IMR-90 (cell line): ENCODE results near the gene TSHZ1. TPM values are rescaled to one million over a fixed set of nuclear protein-coding genes. Genes with fewer than 3 reads are reported as not detected.

Experiments
- ATAC-seq: fragments of 200-7000 bp; cut with Tn5 transposase; 2 replicates; pipeline ENCODE4 v1.9.1; 2020; ENCODE audit warnings: low read depth, mild to moderate bottlenecking, moderate library complexity
- BruUV-seq: library from RNA; stranded (reverse); fragments of 400-500 nt; replicated peaks from 2 replicates; lab custom pipeline; 2021; lab: Mats Ljungman, UMichigan
- CTCF ChIA-PET: fragments of 300-600 bp; formaldehyde crosslinking; extraction: SDS; loops from one replicate; lab custom pipeline; 2021; ENCODE audit warnings: antibody characterized with exemption; lab: Yijun Ruan, JAX
- POLR2A ChIA-PET: fragments of 300-600 bp; sonication (Branson Sonifier 250); formaldehyde crosslinking; loops from one replicate; lab custom pipeline; 2022; ENCODE audit warnings: antibody characterized with exemption; ENCODE audit not compliant: unreplicated experiment; lab: Charles Lee
- DNase-seq: peaks from one replicate; pipeline ENCODE4 v3.0.0; 2013
- H2AFZ ChIP-seq: replicated peaks from 2 replicates; pipeline ENCODE3; 2013; ENCODE audit warnings: low read length, mild to moderate bottlenecking; ENCODE audit not compliant: poor library complexity
- H2AK5ac ChIP-seq: 2 replicates; pipeline ENCODE4 v1.6.1; 2013; ENCODE audit warnings: low read depth, low read length, inconsistent platforms
- H2AK9ac ChIP-seq: replicated peaks from 2 replicates; pipeline ENCODE3; 2013; ENCODE audit warnings: mild to moderate bottlenecking, low read depth, low read length, moderate library complexity; ENCODE audit not compliant: poor library complexity
- H2BK120ac ChIP-seq: 2 replicates; pipeline ENCODE4 v1.6.1; 2013; ENCODE audit warnings: low read depth, low read length, inconsistent platforms
- H2BK15ac ChIP-seq: 3 replicates; pipeline ENCODE4 v1.6.1; 2013; ENCODE audit warnings: low read depth, low read length, inconsistent platforms
- H2BK20ac ChIP-seq: 2 replicates; pipeline ENCODE4 v1.6.1; 2013; ENCODE audit warnings: low read depth, mild to moderate bottlenecking, inconsistent platforms, low read length, moderate library complexity
- H2BK5ac ChIP-seq: 2 replicates; pipeline ENCODE4 v1.6.1; 2013; ENCODE audit warnings: mild to moderate bottlenecking, low read depth, low read length, inconsistent platforms; ENCODE audit not compliant: poor library complexity, severe bottlenecking
- H3K14ac ChIP-seq: replicated peaks from 2 replicates; pipeline ENCODE4 v1.6.1; 2013; ENCODE audit warnings: low read depth, low read length, inconsistent platforms
- H3K18ac ChIP-seq: 2 replicates; pipeline ENCODE4 v1.6.1; 2013; ENCODE audit warnings: low read depth, low read length, control low read depth
- H3K23ac ChIP-seq: 2 replicates; pipeline ENCODE4 v1.6.1; 2013; ENCODE audit warnings: low read depth, low read length, inconsistent platforms
- H3K27ac ChIP-seq: 2 replicates; pipeline ENCODE4 v1.5.1; 2013; ENCODE audit warnings: mild to moderate bottlenecking, control low read depth, low read length; ENCODE audit not compliant: insufficient read depth
- H3K27me3 ChIP-seq: 2 replicates; pipeline ENCODE4 v1.6.1; 2013; ENCODE audit warnings: low read length; ENCODE audit not compliant: control insufficient read depth, insufficient read depth
- H3K36me3 ChIP-seq: 2 replicates; pipeline ENCODE4 v1.6.1; 2013; ENCODE audit warnings: low read length, mixed read lengths; ENCODE audit not compliant: control insufficient read depth, insufficient read depth
- H3K4ac ChIP-seq: 2 replicates; pipeline ENCODE4 v1.6.1; 2013; ENCODE audit warnings: low read depth, low read length, inconsistent platforms
- H3K4me1 ChIP-seq: 2 replicates; pipeline ENCODE4 v1.6.1; 2013; ENCODE audit warnings: low read length, mixed read lengths; ENCODE audit not compliant: control insufficient read depth, insufficient read depth
- H3K4me2 ChIP-seq: 2 replicates; pipeline ENCODE4 v1.6.1; 2013; ENCODE audit warnings: low read depth, mild to moderate bottlenecking, control low read depth, low read length, moderate library complexity
- H3K4me3 ChIP-seq: 2 replicates; pipeline ENCODE4 v1.5.1; 2013; ENCODE audit warnings: low read depth, mild to moderate bottlenecking, control low read depth, low read length, moderate library complexity; ENCODE audit not compliant: insufficient read depth
- H3K56ac ChIP-seq: 2 replicates; pipeline ENCODE4 v1.6.1; 2013; ENCODE audit warnings: low read length, inconsistent platforms; ENCODE audit not compliant: insufficient read depth; ENCODE audit errors: extremely low read depth
- H3K79me1 ChIP-seq, 2 experiments: 2 replicates each; pipeline ENCODE4 v1.6.1; 2013; ENCODE audit warnings: low read length in 2 of 2, inconsistent platforms in 1 of 2, low read depth in 1 of 2
- H3K9ac ChIP-seq: 2 replicates; pipeline ENCODE4 v1.6.1; 2013; ENCODE audit warnings: low read depth, low read length, control low read depth
- H3K9me1 ChIP-seq: 2 replicates; pipeline ENCODE4 v1.6.1; 2013; ENCODE audit warnings: low read length, inconsistent platforms; ENCODE audit not compliant: insufficient read depth
- H3K9me3 ChIP-seq: 2 replicates; pipeline ENCODE4 v1.6.1; 2013; ENCODE audit warnings: low read length; ENCODE audit not compliant: control insufficient read depth, insufficient read depth
- H4K20me1 ChIP-seq: 2 replicates; pipeline ENCODE4 v1.6.1; 2013; ENCODE audit warnings: low read length, inconsistent platforms; ENCODE audit not compliant: insufficient read depth
- H4K5ac ChIP-seq: 2 replicates; pipeline ENCODE4 v1.6.1; 2013; ENCODE audit warnings: mild to moderate bottlenecking, low read depth, low read length, control low read depth
- H4K8ac ChIP-seq, 2 experiments: 2 replicates each; pipeline ENCODE4 v1.6.1; 2013; ENCODE audit warnings: low read depth in 2 of 2, low read length in 2 of 2, control low read depth in 1 of 2, inconsistent platforms in 1 of 2
- H4K91ac ChIP-seq: 2 replicates; pipeline ENCODE4 v1.6.1; 2013; ENCODE audit warnings: low read depth, low read length, inconsistent platforms; ENCODE audit not compliant: insufficient read depth
- RCOR1 ChIP-seq: IDR thresholded peaks from 2 replicates; pipeline ENCODE4 v1.6.1; 2012; ENCODE audit warnings: mild to moderate bottlenecking, low read length, improper control_type of control experiment; ENCODE audit not compliant: insufficient replicate concordance
- WGBS, 2 experiments: methylation state at CpG; one replicate each; pipeline versions ENCODE4 v1.1.5 to v1.1.7; 2013; ENCODE audit warnings: missing lambda C conversion rate in 2 of 2; ENCODE audit not compliant: insufficient read length in 1 of 2; ENCODE audit errors: extremely low coverage in 2 of 2; 5-methylcytosine and 5-hydroxymethylcytosine counted together
- dilution Hi-C: fragments of 300-500 bp; cut with HindIII; formaldehyde crosslinking; loops from one replicate; pipeline ENCODE4 v1.14.3; 2018; ENCODE audit warnings: low sequenced_read_pairs; ENCODE audit not compliant: unreplicated experiment
- in situ Hi-C: fragments of 300-500 bp; cut with MboI; formaldehyde crosslinking; loops from 3 replicates; pipeline ENCODE4 v1.14.3; 2019; ENCODE audit warnings: low sequenced_read_pairs, inconsistent platforms, mixed read lengths
- intact Hi-C: fragments of 100-400 bp; cut with micrococcal nuclease; formaldehyde crosslinking; loops from 2 replicates; pipeline ENCODE4 v1.10.0; 2022
- polyA plus RNA-seq, 3 experiments: library from polyadenylated mRNA; depleted of rRNA; stranded (reverse); fragments of >200 nt; gene quantifications; 2 replicates each; pipeline ENCODE4 v1.2.3, GENCODE V29; 2012; ENCODE audit warnings: low replicate concordance in 1 of 3
- total RNA-seq: library from RNA; depleted of rRNA; stranded (reverse); fragments of >200 nt; gene quantifications from 2 replicates; pipeline ENCODE4 v1.2.3, GENCODE V29; 2012

The TSHZ1 gene
- total and polyA plus RNA-seq, 2 of the 4 experiments (the other 2 are of a cell fraction), result 7.1 to 10.0 TPM

DNA sequence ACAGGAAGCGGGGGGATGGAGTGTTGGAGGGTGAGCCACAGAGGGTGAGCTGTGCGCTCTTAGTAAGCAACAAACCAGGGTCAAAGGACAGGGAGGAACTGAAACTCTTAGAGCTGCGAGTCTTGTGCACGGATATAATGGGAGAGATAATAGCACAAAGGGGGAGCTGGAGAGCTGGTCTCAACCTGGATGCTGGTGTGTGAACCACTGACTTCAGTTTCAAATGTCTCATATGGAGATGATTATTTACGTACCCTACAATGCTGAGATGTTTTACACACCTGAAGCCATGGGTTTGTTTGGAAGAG lies 37.5 kb upstream of the TSHZ1 start:
- ATAC-seq (peak; percentile 42; the same call in 1 of the 2 replicates), DNase-seq (peak; percentile 17)
- H4K20me1 ChIP-seq, result no peaks in the 10 kb centered on the region
- no peaks in the 10 kb centered on the region for H3K79me1 ChIP-seq
- no peak overlapping the region for H3K9ac ChIP-seq
- dilution Hi-C loops (no loop called here), in situ Hi-C loops (no loop called here), intact Hi-C loops (no loop called here)
- ChIA-PET CTCF (interaction anchor here (0.5 kb wide), 1 partner anchor 67 kb away, joined by 3 read pairs; no protein-coding TSS in a partner anchor), POLR2A (no interaction called here)
- H2BK20ac ChIP-seq, result no peak overlapping the region
- H4K8ac ChIP-seq, result no peak overlapping the region
- no peak overlapping the region for H4K5ac ChIP-seq
- no peak overlapping the region for H3K14ac ChIP-seq
- no TSS peak for BruUV-seq
- no peak overlapping the region for H3K18ac ChIP-seq
- H3K9me3 ChIP-seq, result no peaks in the 10 kb centered on the region
- no peak overlapping the region for H3K56ac ChIP-seq
- H3K4me3 ChIP-seq, result no peak overlapping the region
- H3K27me3 ChIP-seq, result peaks cover 10% of the 10 kb centered on the region
- H4K91ac ChIP-seq, result no peak overlapping the region
- H2BK120ac ChIP-seq, result no peak overlapping the region
- no peak for TF ChIP-seq RCOR1
- H2AK5ac ChIP-seq, result no peak overlapping the region
- H2AK9ac ChIP-seq, result no peak overlapping the region
- H3K4me2 ChIP-seq, result no peak overlapping the region
- H3K4me1 ChIP-seq, result no peaks in the 10 kb centered on the region
- no peak overlapping the region for H2BK15ac ChIP-seq
- H3K27ac ChIP-seq, result no peak overlapping the region
- H3K36me3 ChIP-seq, result no peaks in the 10 kb centered on the region
- 44% methylated on average over 3 of the region's 5 CpGs; no CpG with 5 or more reads in 1 of the 2 experiments for WGBS, 2 experiments
- H2BK5ac ChIP-seq, result no peak overlapping the region
- H3K9me1 ChIP-seq, result no peaks in the 10 kb centered on the region
- H2AFZ ChIP-seq, result no peak overlapping the region
- H3K4ac ChIP-seq, result no peak overlapping the region
- H3K23ac ChIP-seq, result no peak overlapping the region
